Embryonic facial prominence (tissue), 1 donor: ENCODE measurements around the gene TMEM225B.
A peak's percentile ranks its signal among the peaks of the same experiment; 100 is the strongest.
"Not testable (repeated sequence)": the region's sequence is repeated elsewhere in the genome, so short reads cannot be mapped to it uniquely, and the experiment has no call there.

Experiments used
- DNase-seq: peaks from one replicate; pipeline ENCODE4 v3.0.0-alpha.2; 2016; ENCODE audit errors: extremely low spot score

The TMEM225B gene

DNA sequence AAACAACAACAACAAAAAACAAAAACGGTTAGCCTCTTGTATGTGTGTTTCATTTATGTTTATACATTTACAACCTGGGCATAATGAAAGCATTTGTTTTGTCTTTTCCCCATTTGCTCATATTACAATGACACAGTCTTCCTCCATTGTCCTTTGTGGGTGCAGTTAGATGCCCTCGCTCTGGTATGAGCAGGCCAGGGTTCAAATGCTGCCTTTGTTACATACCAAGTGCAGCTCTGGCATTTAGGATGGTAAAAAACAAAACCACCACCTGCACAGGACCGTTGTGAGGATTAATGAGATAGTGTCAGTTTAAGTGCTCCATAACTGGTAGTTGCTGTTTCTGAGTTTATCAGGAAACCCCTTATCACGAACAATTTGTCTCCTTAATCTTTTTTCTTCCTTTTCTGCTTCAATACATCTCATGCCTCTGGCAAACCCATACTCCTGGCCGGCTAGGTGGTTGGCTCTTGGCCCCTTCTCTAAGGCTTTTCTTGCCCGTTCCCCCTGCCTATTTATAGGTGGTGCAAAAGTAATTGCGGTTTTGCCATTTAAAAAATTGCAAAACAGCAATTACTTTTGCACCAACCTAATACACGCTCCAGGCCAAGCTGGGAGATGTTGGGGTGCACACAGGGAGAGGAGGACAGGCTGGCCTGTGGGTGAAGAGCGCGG is 18.6 kb upstream of the TMEM225B start:
- no peak for DNase-seq

DNA sequence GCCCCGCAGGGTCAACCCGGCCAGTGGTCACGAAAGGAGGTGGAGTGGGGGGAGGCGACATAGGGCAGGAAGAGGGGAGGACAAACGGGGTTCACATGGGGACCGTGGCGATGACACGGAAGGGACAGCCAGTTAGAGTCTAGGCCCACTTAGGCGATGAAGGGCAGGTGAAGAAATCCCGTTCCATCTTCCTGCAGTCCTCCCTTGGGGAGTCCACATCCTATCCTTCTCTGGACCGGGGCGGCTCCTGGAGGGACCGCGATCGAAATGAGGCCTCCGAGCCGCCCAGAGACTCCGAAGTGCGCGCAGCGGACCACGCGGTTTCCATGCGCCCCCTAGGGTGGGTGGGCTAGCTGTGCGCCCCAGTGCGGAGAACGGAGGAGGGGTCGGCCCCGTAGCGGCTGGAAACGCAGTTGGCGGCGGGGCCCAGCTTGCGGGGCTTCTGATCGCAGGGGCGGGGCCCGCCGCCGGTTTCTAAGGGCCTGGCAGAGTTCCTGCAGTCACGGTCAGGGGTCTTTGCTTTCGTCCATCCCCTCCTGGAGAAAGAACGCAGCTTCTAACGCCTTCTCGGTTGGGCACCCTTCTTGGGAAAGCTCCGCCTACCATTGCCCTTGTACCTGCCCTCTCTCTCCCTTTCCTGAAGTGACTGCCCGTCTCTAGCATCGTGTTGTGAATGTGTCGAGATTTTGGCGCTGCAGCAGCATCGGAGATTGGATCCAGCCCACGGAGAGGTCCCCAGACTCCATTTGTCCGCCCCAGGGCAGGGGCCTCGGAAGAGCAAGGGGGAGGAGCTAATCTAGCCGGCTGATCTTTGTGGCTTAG is 17.9 kb upstream of the TMEM225B start:
- DNase-seq = peak; percentile 28

DNA sequence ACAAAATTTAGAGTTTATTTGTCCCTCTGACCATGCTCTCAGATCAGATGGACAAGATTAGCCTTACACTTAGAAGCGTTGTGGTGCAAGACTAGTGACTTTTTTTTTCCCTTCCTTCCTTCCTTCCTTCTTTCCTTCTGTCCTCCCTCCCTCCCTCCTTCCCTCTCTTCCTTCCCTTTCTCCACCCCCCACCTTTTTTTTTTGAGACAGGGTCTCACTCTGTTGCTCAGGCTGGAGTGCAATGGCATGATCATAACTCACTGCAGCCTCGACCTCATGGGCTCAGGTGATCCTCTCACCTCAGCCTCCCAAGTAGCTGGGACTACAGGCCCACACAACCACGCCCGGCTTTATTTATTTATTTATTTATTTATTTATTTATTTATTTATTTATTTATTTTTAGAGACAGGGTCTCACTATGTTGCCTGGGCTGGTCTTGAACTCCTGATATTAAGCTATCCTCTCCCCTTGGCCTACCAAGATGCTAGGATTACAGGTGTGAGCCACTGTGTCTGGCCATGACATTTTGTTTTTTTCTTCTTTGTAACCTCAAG is 17.2 kb upstream of the TMEM225B start:
- not testable (repeated sequence) for DNase-seq

DNA sequence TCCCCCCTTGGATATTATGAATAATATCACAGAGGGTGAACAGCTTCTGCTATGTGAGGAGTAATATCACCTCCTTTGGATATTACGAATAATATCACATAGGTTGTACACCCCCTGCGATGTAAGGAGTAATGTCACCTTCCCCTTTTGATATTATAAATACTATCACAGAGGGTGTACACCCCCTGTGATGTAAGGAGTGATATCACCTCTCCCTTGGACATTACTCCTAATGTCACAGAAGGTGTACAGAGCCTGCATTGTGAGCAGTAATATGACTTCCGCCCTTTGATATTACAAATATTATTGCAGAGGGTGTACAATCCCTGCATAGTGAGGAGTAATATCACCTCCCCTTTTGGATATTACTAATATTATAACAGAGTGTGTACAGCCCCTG is 9.2 kb upstream of the TMEM225B start:
- no peak for DNase-seq

DNA sequence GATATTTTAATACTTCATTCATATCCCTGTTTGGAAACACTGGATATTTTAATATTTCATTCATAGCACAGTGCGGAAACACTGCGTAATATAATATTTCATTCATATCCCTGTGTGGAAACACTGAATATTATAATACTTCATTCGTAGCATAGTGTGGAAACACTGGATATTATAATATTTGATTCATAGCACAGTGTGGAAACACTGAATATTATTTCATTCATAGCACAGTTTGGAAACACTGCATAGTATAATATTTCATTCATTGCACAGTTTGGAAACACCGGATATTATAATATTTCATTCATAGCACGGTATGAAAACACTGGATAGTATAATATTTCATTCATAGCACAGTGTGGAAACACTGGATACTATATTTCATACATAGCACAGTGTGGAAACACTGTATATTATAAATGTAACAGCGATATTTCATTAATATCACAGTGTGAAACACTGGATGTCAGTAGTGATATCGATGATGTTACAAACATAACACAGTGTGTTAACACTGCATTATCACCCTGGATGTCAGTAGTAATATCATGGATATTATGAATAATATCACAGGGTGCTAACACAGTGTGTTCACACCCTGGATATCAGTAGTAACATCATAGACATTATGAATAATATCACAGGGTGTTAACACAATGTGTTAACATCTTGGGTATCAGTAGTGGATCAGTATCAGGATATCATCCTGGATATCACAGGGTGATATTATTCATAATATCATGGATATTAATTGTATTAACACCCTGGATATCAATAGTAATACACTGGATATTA is 2.9 kb upstream of the TMEM225B start:
- DNase-seq = no peak

DNA sequence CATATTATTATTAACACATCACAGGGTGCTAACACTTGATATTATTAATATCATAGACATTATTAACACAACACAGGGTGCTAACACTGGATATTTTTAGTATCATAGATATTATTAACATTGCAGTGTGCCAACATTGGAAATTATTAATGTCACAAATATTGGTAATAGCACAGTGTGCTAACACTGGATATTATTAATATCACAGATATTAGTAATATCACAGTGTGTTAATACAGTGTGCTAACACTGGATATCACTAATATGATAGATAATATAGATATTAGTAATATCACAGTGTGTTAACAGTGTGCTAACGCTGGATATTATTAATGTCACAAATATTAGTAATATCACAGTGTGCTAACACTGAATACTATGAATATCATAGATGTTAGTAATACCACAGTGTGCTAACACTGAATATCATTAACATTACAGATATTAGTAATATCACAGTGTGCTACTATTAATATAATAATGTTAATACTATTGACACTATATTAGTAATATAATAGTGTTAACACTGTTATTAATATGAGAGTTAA is 1.6 kb upstream of the TMEM225B start:
- DNase-seq = no peak

DNA sequence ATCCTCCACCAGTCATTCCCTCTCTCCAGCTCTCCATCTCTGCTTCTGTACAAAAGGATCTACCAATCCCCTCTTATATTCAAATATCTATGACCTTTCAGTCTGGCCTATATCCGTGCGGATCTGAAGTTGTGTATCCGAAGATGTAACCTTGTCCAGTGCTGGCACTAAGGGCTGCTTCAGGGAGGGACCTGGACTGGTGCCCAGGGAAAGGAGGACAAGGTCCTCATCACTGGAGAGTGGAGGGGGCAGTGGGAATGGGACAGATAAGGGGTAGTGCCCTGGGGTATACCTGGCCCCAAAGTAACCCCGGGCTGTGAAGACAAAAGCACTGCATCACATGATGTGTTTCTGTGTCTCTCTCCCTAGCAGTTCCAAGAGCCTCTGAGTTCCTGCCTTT is 1.8 kb downstream of the TMEM225B start:
- DNase-seq = no peak

DNA sequence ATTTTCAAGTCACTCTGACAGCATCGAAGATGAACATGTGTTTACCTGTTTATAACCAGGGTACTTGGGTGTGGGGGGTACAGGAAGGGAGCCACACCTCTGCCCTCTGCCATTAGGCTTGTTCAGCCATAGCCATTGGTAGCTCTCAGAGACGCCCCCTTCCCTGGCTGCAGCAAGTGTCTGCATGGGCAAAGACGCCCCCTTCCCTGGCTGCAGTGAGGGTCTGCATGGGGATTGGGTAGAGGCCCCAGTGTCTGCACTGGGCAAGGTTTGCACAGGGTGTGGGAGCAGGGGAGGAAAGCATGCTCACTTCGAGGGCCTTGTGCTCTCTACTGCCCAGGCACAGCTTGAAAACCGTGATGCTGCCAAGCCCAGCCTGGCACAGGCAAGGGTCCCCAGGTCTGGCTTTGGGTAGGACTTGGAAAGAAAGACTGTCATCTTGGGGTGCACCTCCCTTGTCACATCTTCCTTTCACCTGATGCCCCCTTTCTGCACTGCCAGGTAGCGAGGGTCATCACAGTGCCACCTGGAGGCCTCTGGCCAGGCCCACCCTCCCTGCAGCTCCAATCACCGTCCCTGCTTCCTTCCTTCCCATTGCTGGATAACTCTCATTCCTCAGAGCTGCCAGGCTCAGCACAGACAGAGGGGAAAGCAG is 3.7 kb downstream of the TMEM225B start:
- no peak for DNase-seq

DNA sequence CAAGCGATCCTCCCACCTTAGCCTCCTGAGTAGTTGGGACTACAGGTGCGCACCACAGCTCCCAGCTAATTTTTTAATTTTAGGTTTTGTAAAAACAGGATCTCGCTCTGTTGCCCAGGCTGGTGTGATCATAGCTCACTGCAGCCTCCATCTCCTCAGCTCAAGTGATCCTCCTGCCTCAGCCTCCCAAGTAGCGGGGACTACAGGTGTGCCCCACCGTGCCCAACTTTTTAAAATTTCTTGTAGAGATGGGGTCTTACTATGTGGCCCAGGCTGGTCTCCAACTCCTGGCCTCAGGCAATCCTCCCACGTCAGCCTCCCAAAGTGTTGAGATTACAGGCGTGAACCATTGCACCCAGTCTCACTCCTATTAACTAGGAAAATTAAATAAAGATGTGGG is 7.5 kb downstream of the TMEM225B start:
- DNase-seq = no peak

DNA sequence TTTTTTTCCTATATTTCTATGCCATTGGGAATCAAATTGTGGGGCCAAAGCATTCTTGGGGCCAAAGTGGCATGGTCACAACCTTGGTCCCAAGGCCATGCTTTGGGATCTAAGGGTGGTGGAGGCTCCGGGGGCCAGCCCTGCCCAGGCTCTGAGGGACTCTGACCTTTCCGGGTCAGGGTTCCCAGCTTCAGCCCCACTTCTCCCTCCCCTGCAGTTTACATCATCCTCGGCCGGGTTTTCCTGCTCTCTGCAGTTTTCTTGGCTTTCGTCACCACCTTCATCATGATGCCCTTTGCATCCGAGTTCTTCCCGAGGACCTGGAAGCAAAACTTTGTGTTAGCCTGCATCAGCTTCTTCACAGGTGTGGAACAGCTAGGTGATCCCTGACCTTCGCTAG is 8.5 kb downstream of the TMEM225B start:
- no peak for DNase-seq

DNA sequence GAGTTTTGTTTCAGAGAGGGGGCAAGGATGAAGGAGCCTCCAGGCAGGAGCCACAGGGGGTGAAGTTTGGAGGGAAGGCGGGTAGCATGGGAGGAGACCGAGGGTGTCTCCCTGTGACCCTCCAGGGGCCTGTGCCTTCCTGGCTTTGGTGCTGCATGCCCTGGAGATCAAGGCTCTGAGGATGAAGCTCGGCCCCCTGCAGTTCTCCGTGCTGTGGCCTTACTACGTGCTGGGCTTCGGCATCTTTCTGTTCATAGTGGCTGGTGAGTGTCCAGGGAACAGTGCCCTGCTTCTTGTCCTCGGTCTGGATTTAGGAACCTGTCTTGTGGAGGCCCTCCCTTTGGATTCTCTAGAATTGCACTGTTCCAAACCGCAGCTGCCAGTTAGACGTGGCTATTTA is 9.5 kb downstream of the TMEM225B start:
- DNase-seq = no peak

DNA sequence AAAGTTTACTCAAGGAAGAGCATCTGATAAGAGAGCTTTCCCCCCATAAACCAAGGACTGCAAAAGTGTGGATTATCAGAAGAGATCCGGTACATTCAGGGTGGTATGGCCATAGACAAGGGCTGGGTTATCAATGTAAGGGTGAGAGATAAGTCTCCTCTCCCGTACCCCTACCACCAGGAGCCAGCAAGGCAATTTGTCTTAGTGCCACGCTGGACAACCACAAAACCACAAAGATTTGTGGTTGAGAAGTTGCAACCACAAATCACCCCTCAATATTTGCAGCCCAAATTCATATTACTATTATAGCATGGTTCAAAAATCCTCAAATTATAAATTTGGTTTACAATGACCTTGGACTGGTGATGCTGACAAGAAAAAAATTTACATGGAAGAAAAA is 16.4 kb downstream of the TMEM225B start:
- no peak for DNase-seq

DNA sequence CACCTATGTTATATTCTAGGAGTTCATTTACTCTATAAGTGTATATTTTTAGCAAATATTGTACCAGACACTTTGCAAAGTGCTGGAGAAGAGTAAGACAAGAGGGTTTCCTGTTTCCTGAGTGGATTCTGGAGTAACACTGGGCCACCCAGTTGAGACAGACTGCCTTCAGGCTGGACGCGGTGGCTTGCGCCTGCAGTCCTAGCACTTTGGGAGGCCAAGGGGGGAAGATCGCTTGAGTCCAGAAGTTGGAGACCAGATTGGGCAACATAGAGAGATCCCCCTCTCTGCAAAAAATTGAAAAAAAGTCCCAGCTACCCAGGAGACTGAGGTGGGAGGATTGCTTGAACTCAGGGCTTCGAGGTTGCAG is 17.9 kb downstream of the TMEM225B start:
- DNase-seq = no peak

DNA sequence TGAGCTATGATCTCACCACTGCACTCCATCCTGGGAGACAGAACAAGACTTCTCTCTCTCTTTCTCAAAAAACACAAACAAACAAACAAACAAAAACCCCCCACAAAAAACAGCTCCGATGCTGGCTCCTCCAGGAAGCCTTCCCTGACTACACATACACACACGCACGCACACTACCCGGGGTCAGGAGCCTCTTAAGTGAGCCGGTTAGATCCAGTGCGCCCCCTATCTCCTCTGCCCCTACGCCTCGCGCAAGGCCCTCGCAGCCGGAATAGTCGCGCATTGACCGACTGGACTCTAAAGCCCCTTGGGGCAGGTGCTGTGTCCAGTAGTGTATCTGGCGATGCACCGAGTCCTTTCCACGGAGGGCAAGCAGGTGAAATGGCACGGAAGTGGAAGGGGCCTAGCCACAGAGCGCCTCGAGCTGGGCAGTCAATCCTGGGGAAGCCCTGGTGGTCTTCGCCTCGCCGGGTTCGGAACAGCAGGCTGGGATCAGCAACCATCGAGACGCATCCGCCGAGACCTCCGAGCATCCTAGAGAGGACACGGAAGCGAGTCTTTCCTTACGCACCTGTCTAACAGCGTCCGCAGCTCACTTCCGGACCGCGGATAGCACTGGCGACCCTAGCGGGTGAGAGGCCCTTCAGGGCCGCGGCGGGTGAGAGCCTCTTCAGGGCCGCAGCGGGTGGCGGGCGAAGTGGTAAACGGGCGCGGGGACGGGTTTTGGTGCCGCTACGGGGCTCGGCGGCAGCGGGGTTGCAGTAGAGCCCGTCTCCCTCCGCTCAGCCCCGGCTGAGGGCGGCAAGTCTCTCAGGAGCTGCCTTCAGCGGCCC is 18.5 kb downstream of the TMEM225B start, which contains the start of gene ZSCAN25:
TSS of gene ZSCAN25 (plus strand) at position 588 of the 833 bp plus-strand sequence. CDS start 2,661 bp downstream, outside the sequence.
- peak; percentile 70 for DNase-seq

DNA sequence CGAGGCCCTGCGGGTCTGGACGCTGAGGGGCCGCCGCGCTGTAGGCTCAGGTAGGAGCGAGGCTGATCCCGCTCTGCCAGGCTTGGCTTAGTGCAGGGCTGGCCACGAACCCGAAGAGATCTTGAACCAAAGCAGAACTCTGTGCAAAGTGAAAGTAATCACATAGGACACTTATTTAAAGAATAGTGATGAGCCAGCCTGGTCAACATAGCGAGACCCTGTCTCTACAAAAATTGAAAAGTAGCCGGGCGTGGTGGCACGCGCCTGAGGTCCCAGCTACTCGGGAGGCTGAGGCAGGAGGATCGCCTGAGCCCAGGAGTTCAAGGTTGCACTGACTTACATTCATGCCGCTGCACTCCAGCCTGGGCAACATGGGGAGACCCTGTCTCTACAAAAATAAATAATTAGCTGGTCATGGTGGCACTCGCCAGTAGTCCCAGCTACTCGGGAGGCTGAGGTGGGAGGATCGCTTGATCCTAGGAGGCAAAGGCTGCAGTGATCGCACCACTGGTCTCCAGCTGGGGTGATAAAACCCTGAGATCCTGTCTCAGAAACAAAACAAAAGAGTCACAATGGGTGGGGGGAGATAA is 19.2 kb downstream of the TMEM225B start:
- DNase-seq = no peak

DNA sequence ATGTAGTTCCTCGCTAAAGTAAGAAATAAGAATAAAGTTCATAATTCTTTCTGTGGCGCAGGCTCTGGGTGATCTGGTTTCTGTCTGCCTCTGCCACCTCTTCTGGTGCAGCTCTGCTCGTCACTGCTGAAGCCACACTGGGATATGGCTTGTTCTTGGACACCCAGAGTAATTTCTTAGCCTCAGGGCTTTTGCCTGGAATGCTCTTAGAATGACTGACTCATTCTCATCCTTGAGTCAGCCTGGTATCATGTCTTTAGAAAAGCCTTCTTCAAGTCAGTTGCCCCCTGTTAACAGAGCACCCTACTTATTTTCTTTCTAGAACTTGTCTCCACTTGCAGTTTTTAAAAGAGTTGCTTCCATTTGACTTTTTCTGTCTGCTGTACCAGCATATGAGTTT is 20.7 kb downstream of the TMEM225B start:
- no peak for DNase-seq

DNA sequence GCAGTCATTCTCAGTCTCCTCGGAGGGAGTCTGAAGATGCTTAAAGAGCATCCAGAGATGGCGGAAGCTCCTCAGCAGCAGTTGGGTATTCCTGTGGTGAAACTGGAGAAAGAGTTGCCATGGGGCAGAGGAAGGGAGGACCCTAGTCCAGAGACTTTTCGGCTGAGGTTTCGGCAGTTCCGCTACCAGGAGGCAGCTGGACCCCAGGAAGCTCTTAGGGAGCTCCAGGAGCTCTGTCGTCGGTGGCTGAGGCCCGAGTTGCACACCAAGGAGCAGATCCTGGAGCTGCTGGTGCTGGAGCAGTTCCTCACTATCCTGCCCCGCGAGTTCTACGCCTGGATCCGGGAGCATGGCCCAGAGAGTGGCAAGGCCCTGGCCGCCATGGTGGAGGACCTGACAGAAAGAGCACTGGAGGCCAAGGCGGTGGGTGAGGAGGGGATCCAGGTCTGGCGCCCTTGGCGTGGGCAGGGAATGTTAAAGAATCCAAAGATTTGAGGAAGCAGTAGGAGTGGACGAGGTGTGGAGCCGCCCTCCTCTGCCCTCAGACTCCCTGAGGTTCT is 21.6 kb downstream of the TMEM225B start:
- DNase-seq = no peak

DNA sequence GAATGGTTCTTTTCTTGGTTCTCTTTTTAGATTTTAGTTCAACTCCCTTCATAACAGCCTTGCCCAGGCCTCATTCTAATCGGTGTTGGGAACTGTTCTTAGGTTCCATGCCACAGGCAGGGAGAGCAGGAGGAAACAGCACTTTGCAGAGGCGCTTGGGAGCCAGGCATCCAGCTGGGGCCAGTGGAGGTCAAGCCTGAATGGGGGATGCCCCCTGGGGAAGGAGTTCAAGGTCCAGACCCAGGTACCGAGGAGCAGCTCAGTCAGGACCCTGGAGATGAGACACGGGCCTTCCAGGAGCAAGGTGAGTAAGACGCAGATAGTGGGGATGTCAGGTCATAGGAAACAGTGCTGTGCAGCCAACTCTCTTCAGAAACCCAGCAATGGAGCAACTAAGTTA is 23.2 kb downstream of the TMEM225B start:
- no peak for DNase-seq

DNA sequence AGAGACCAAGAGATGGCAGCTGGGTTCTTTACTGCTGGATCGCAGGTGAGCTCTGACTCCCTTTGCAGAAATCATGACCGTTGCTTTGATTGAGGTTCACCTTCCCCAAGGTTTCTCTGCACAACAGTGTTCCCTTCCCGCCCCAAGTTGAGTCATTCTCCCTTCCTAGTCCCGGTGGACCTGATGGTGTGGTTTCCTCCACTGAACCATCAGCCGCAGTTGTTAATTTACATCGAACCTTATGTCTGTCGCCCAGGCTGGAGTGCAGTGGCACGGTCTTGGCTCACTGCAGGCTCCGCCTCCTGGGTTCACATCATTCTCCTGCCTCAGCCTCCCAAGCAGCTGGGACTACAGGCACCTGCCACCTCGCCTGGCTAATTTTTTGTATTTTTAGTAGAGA is 24.5 kb downstream of the TMEM225B start:
- DNase-seq = no peak
